Panc1 (cell line): ENCODE data around the gene DOP1A. TPM values are rescaled to one million over a fixed set of nuclear protein-coding genes. Genes with fewer than 3 reads are reported as not detected.
A peak's percentile ranks its signal among the peaks of the same experiment; 100 is the strongest.

ENCODE experiments used
- ATAC-seq: fragments of 200-7000 bp; cut with Tn5 transposase; 2 replicates; pipeline ENCODE4 v1.9.1; 2020; ENCODE audit warnings: mild to moderate bottlenecking, moderate library complexity
- BruUV-seq: library from RNA; stranded (reverse); fragments of 400-500 nt; replicated peaks from 2 replicates; lab custom pipeline; 2021; lab: Mats Ljungman, UMichigan
- CTCF ChIA-PET: fragments of 300-600 bp; sonication (Branson Sonifier 250); formaldehyde crosslinking; loops from one replicate; lab custom pipeline; 2022; ENCODE audit warnings: antibody characterized with exemption; lab: Charles Lee
- POLR2A ChIA-PET: fragments of 300-600 bp; sonication (Branson Sonifier 250); formaldehyde crosslinking; loops from one replicate; lab custom pipeline; 2022; ENCODE audit warnings: antibody characterized with exemption; lab: Charles Lee
- DNase-seq: peaks from one replicate; pipeline ENCODE4 v3.0.0-alpha.2; 2010; ENCODE audit warnings: low read depth, low spot score
- H3K27ac ChIP-seq: 2 replicates; pipeline ENCODE4 v1.5.1; 2011; ENCODE audit warnings: mild to moderate bottlenecking, low read length, inconsistent platforms
- H3K27me3 ChIP-seq: fragments of 200-500 bp; sonication (Bioruptor generic); 2 replicates; pipeline ENCODE4 v1.6.0; 2014; ENCODE audit warnings: low read length, inconsistent platforms; ENCODE audit not compliant: control insufficient read depth, insufficient read depth
- H3K36me3 ChIP-seq: fragments of 200-500 bp; sonication (Bioruptor generic); 2 replicates; pipeline ENCODE4 v1.5.1; 2014; ENCODE audit warnings: inconsistent platforms, mild to moderate bottlenecking, low read length, moderate library complexity; ENCODE audit not compliant: control insufficient read depth, insufficient read depth
- H3K4me1 ChIP-seq: 2 replicates; pipeline ENCODE4 v1.5.1; 2011; ENCODE audit warnings: inconsistent platforms, mild to moderate bottlenecking, low read length, moderate library complexity; ENCODE audit not compliant: control insufficient read depth, insufficient read depth
- H3K4me3 ChIP-seq, 2 experiments: 2 replicates each; pipeline ENCODE4 v1.5.1; 2011 to 2012; ENCODE audit warnings: low read depth in 2 of 2, low read length in 2 of 2, mild to moderate bottlenecking in 2 of 2, inconsistent platforms in 1 of 2, moderate library complexity in 1 of 2
- H3K9me3 ChIP-seq: fragments of 200-500 bp; sonication (Bioruptor generic); 2 replicates; pipeline ENCODE4 v1.5.1; 2014; ENCODE audit warnings: low read depth, mild to moderate bottlenecking, inconsistent platforms, low read length, moderate library complexity; ENCODE audit not compliant: control insufficient read depth, insufficient read depth
- POLR2AphosphoS5 ChIP-seq: IDR thresholded peaks from 2 replicates; pipeline ENCODE4 v1.6.1; 2012; ENCODE audit warnings: mild to moderate bottlenecking, low read depth, low read length, moderate library complexity
- SIN3A ChIP-seq: IDR thresholded peaks from 2 replicates; pipeline ENCODE4 v1.6.1; 2012; ENCODE audit warnings: low read depth, mild to moderate bottlenecking, low read length, moderate library complexity, borderline replicate concordance; ENCODE audit not compliant: insufficient read depth
- TCF7L2 ChIP-seq: IDR thresholded peaks from 2 replicates; pipeline ENCODE4 v1.6.1; 2011; ENCODE audit warnings: mild to moderate bottlenecking, low read depth, low read length, inconsistent platforms
- in situ Hi-C: cut with HindIII; loops from 2 replicates; pipeline ENCODE4 v1.10.0; 2016; ENCODE audit warnings: low sequenced_read_pairs, low pct_unique_long_range_greater_than_20kb
- intact Hi-C: fragments of 100-400 bp; cut with micrococcal nuclease; formaldehyde crosslinking; loops from one replicate; pipeline ENCODE4 v1.10.0; 2022; ENCODE audit not compliant: unreplicated experiment
- total RNA-seq: library from RNA; stranded (reverse); gene quantifications from one replicate; pipeline ENCODE4 v1.2.1, GENCODE V29; 2021; ENCODE audit not compliant: unreplicated experiment
- TF ChIP-seq, protein P1 (sequence below): fragments of 450-650 bp; IDR thresholded peaks from 2 replicates; pipeline ENCODE4 v1.5.1; 2017; ENCODE audit warnings: mild to moderate bottlenecking
- TF ChIP-seq, protein P2 (sequence below), 2 experiments: IDR thresholded peaks; 2 replicates each; pipeline ENCODE4 v1.6.1; 2011 to 2012; ENCODE audit warnings: low read depth in 2 of 2, control low read depth in 1 of 2, low read length in 1 of 2, mild to moderate bottlenecking in 1 of 2, moderate library complexity in 1 of 2; ENCODE audit not compliant: insufficient read depth in 1 of 2

The DOP1A gene
- total RNA-seq, 1 experiment from 2014 or later: 13.4 TPM

DNA sequence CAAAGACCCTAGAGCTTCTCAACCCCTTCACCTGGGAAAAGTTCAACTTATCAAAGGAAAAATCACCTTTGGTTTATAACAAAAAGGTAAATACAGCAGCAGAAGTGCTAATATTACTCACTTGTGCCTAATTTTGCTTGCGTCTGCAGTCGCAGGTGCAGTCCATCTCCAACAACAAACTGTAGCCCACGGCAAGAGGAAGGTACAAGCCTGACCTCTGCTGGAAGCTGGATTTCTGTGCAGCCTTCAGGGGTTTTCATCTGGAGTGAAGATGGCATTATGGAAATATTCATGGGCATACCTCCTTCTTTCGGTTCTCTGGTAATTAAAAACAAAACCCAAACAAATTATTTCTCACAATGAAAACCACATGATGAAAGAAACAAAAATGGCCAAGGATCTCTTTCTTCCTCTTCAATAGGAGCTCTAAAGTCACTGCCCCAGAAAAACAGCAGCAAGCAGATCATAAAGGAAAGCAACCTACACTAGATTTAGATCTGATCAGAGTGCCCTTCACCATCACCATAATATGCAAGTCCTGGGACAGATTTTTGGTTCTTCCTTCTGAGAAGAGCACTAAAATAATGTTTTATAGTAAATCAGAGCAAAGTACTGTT lies 9.7 kb upstream of the DOP1A start:
- Histone ChIP-seq H3K27ac (no peak overlapping the region), H3K27me3 (no peaks in the 10 kb centered on the region), H3K36me3 (peaks cover 4% of the 10 kb centered on the region; the same call in 1 of the 2 replicates), H3K9me3 (no peaks in the 10 kb centered on the region), H3K4me3 (no peak overlapping the region), H3K4me1 (peaks cover 3% of the 10 kb centered on the region; the same call in 1 of the 2 replicates)
- in situ Hi-C loops: no loop called here
- BruUV-seq: no TSS peak
- TF ChIP-seq, protein P1, sequence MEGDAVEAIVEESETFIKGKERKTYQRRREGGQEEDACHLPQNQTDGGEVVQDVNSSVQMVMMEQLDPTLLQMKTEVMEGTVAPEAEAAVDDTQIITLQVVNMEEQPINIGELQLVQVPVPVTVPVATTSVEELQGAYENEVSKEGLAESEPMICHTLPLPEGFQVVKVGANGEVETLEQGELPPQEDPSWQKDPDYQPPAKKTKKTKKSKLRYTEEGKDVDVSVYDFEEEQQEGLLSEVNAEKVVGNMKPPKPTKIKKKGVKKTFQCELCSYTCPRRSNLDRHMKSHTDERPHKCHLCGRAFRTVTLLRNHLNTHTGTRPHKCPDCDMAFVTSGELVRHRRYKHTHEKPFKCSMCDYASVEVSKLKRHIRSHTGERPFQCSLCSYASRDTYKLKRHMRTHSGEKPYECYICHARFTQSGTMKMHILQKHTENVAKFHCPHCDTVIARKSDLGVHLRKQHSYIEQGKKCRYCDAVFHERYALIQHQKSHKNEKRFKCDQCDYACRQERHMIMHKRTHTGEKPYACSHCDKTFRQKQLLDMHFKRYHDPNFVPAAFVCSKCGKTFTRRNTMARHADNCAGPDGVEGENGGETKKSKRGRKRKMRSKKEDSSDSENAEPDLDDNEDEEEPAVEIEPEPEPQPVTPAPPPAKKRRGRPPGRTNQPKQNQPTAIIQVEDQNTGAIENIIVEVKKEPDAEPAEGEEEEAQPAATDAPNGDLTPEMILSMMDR: peak; percentile 87
- TF ChIP-seq POLR2AphosphoS5 (no peak), SIN3A (no peak), TCF7L2 (no peak)
- TF ChIP-seq, protein P2, sequence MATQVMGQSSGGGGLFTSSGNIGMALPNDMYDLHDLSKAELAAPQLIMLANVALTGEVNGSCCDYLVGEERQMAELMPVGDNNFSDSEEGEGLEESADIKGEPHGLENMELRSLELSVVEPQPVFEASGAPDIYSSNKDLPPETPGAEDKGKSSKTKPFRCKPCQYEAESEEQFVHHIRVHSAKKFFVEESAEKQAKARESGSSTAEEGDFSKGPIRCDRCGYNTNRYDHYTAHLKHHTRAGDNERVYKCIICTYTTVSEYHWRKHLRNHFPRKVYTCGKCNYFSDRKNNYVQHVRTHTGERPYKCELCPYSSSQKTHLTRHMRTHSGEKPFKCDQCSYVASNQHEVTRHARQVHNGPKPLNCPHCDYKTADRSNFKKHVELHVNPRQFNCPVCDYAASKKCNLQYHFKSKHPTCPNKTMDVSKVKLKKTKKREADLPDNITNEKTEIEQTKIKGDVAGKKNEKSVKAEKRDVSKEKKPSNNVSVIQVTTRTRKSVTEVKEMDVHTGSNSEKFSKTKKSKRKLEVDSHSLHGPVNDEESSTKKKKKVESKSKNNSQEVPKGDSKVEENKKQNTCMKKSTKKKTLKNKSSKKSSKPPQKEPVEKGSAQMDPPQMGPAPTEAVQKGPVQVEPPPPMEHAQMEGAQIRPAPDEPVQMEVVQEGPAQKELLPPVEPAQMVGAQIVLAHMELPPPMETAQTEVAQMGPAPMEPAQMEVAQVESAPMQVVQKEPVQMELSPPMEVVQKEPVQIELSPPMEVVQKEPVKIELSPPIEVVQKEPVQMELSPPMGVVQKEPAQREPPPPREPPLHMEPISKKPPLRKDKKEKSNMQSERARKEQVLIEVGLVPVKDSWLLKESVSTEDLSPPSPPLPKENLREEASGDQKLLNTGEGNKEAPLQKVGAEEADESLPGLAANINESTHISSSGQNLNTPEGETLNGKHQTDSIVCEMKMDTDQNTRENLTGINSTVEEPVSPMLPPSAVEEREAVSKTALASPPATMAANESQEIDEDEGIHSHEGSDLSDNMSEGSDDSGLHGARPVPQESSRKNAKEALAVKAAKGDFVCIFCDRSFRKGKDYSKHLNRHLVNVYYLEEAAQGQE (IDR thresholded peaks at IDR 0.05; ENCODE audit: insufficient read depth in 1 of 2, low read depth in 2 of 2, low read length in 1 of 2): no peak
- CTCF ChIA-PET: interaction anchor here (0.5 to 1.1 kb wide), 2 partner anchors 769 to 786 kb away, joined by 4 read pairs; no protein-coding TSS in a partner anchor
- POLR2A ChIA-PET: interaction anchor here (0.7 kb wide), 1 partner anchor 1073 kb away, joined by 3 read pairs; no protein-coding TSS in a partner anchor
- no peak for DNase-seq
- intact Hi-C loops: loop anchor here (5.0 to 10.0 kb wide), 2 partner anchors 693 to 786 kb away; partner anchors contain the start of gene TPBG
- ATAC-seq: peak; percentile 87

DNA sequence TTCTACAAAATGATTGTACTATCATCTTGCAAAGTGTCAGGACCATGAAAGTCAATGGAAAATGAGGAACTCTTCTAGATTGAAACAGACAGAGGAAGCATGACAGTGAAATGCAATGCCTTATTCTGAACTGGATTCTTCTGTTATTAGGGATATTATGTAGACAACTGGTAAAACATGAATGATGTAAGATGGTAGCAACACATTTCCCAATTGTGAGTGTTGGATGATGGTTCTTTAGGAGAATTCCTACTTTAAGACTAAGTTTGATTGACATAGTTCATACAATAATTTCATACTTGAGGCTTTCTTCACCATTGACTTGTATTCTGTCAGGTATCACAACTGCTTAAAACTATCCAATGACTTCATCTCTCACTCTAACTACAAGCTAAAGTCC lies 6.3 kb upstream of the DOP1A start:
- H3K9me3 ChIP-seq: no peaks in the 10 kb centered on the region
- DNase-seq (no peak), ATAC-seq (no peak)
- no TSS peak for BruUV-seq
- no peak for TF ChIP-seq TCF7L2
- TF ChIP-seq SIN3A: no peak
- TF ChIP-seq, protein P2 (IDR thresholded peaks at IDR 0.05; ENCODE audit: insufficient read depth in 1 of 2, low read depth in 2 of 2, low read length in 1 of 2): no peak
- TF ChIP-seq, protein P1: no peak
- TF ChIP-seq POLR2AphosphoS5: no peak
- no peaks in the 10 kb centered on the region for H3K27me3 ChIP-seq
- peaks cover 2% of the 10 kb centered on the region for H3K36me3 ChIP-seq
- CTCF ChIA-PET: no interaction called here
- in situ Hi-C loops: no loop called here
- H3K4me3 ChIP-seq: no peak overlapping the region
- intact Hi-C loops: loop anchor here (10.0 kb wide), 1 partner anchor 354 kb away; no protein-coding TSS in a partner anchor
- H3K4me1 ChIP-seq: peaks cover 4% of the 10 kb centered on the region
- no peak overlapping the region; the same call in 1 of the 2 replicates for H3K27ac ChIP-seq
- POLR2A ChIA-PET: no interaction called here
